IMR-90 (cell line): ENCODE measurements around the gene TSPAN16. TPM values are rescaled to one million over a fixed set of nuclear protein-coding genes. Genes with fewer than 3 reads are reported as not detected.
"Not testable (repeated sequence)": the region's sequence is repeated elsewhere in the genome, so short reads cannot be mapped to it uniquely, and the experiment has no call there.

ENCODE experiments used
- ATAC-seq: fragments of 200-7000 bp; cut with Tn5 transposase; 2 replicates; pipeline ENCODE4 v1.9.1; 2020; ENCODE audit warnings: low read depth, mild to moderate bottlenecking, moderate library complexity
- BruUV-seq: library from RNA; stranded (reverse); fragments of 400-500 nt; replicated peaks from 2 replicates; lab custom pipeline; 2021; lab: Mats Ljungman, UMichigan
- CTCF ChIA-PET: fragments of 300-600 bp; formaldehyde crosslinking; extraction: SDS; loops from one replicate; lab custom pipeline; 2021; ENCODE audit warnings: antibody characterized with exemption; lab: Yijun Ruan, JAX
- POLR2A ChIA-PET: fragments of 300-600 bp; sonication (Branson Sonifier 250); formaldehyde crosslinking; loops from one replicate; lab custom pipeline; 2022; ENCODE audit warnings: antibody characterized with exemption; ENCODE audit not compliant: unreplicated experiment; lab: Charles Lee
- DNase-seq: peaks from one replicate; pipeline ENCODE4 v3.0.0; 2013
- H2AFZ ChIP-seq: replicated peaks from 2 replicates; pipeline ENCODE3; 2013; ENCODE audit warnings: low read length, mild to moderate bottlenecking; ENCODE audit not compliant: poor library complexity
- H2AK5ac ChIP-seq: 2 replicates; pipeline ENCODE4 v1.6.1; 2013; ENCODE audit warnings: low read depth, low read length, inconsistent platforms
- H2AK9ac ChIP-seq: replicated peaks from 2 replicates; pipeline ENCODE3; 2013; ENCODE audit warnings: mild to moderate bottlenecking, low read depth, low read length, moderate library complexity; ENCODE audit not compliant: poor library complexity
- H2BK120ac ChIP-seq: 2 replicates; pipeline ENCODE4 v1.6.1; 2013; ENCODE audit warnings: low read depth, low read length, inconsistent platforms
- H2BK15ac ChIP-seq: 3 replicates; pipeline ENCODE4 v1.6.1; 2013; ENCODE audit warnings: low read depth, low read length, inconsistent platforms
- H2BK20ac ChIP-seq: 2 replicates; pipeline ENCODE4 v1.6.1; 2013; ENCODE audit warnings: low read depth, mild to moderate bottlenecking, inconsistent platforms, low read length, moderate library complexity
- H2BK5ac ChIP-seq: 2 replicates; pipeline ENCODE4 v1.6.1; 2013; ENCODE audit warnings: mild to moderate bottlenecking, low read depth, low read length, inconsistent platforms; ENCODE audit not compliant: poor library complexity, severe bottlenecking
- H3K14ac ChIP-seq: replicated peaks from 2 replicates; pipeline ENCODE4 v1.6.1; 2013; ENCODE audit warnings: low read depth, low read length, inconsistent platforms
- H3K18ac ChIP-seq: 2 replicates; pipeline ENCODE4 v1.6.1; 2013; ENCODE audit warnings: low read depth, low read length, control low read depth
- H3K23ac ChIP-seq: 2 replicates; pipeline ENCODE4 v1.6.1; 2013; ENCODE audit warnings: low read depth, low read length, inconsistent platforms
- H3K27ac ChIP-seq: 2 replicates; pipeline ENCODE4 v1.5.1; 2013; ENCODE audit warnings: mild to moderate bottlenecking, control low read depth, low read length; ENCODE audit not compliant: insufficient read depth
- H3K27me3 ChIP-seq: 2 replicates; pipeline ENCODE4 v1.6.1; 2013; ENCODE audit warnings: low read length; ENCODE audit not compliant: control insufficient read depth, insufficient read depth
- H3K36me3 ChIP-seq: 2 replicates; pipeline ENCODE4 v1.6.1; 2013; ENCODE audit warnings: low read length, mixed read lengths; ENCODE audit not compliant: control insufficient read depth, insufficient read depth
- H3K4ac ChIP-seq: 2 replicates; pipeline ENCODE4 v1.6.1; 2013; ENCODE audit warnings: low read depth, low read length, inconsistent platforms
- H3K4me1 ChIP-seq: 2 replicates; pipeline ENCODE4 v1.6.1; 2013; ENCODE audit warnings: low read length, mixed read lengths; ENCODE audit not compliant: control insufficient read depth, insufficient read depth
- H3K4me2 ChIP-seq: 2 replicates; pipeline ENCODE4 v1.6.1; 2013; ENCODE audit warnings: low read depth, mild to moderate bottlenecking, control low read depth, low read length, moderate library complexity
- H3K4me3 ChIP-seq: 2 replicates; pipeline ENCODE4 v1.5.1; 2013; ENCODE audit warnings: low read depth, mild to moderate bottlenecking, control low read depth, low read length, moderate library complexity; ENCODE audit not compliant: insufficient read depth
- H3K56ac ChIP-seq: 2 replicates; pipeline ENCODE4 v1.6.1; 2013; ENCODE audit warnings: low read length, inconsistent platforms; ENCODE audit not compliant: insufficient read depth; ENCODE audit errors: extremely low read depth
- H3K79me1 ChIP-seq, 2 experiments: 2 replicates each; pipeline ENCODE4 v1.6.1; 2013; ENCODE audit warnings: low read length in 2 of 2, inconsistent platforms in 1 of 2, low read depth in 1 of 2
- H3K9ac ChIP-seq: 2 replicates; pipeline ENCODE4 v1.6.1; 2013; ENCODE audit warnings: low read depth, low read length, control low read depth
- H3K9me1 ChIP-seq: 2 replicates; pipeline ENCODE4 v1.6.1; 2013; ENCODE audit warnings: low read length, inconsistent platforms; ENCODE audit not compliant: insufficient read depth
- H3K9me3 ChIP-seq: 2 replicates; pipeline ENCODE4 v1.6.1; 2013; ENCODE audit warnings: low read length; ENCODE audit not compliant: control insufficient read depth, insufficient read depth
- H4K20me1 ChIP-seq: 2 replicates; pipeline ENCODE4 v1.6.1; 2013; ENCODE audit warnings: low read length, inconsistent platforms; ENCODE audit not compliant: insufficient read depth
- H4K5ac ChIP-seq: 2 replicates; pipeline ENCODE4 v1.6.1; 2013; ENCODE audit warnings: mild to moderate bottlenecking, low read depth, low read length, control low read depth
- H4K8ac ChIP-seq, 2 experiments: 2 replicates each; pipeline ENCODE4 v1.6.1; 2013; ENCODE audit warnings: low read depth in 2 of 2, low read length in 2 of 2, control low read depth in 1 of 2, inconsistent platforms in 1 of 2
- H4K91ac ChIP-seq: 2 replicates; pipeline ENCODE4 v1.6.1; 2013; ENCODE audit warnings: low read depth, low read length, inconsistent platforms; ENCODE audit not compliant: insufficient read depth
- WGBS, 2 experiments: methylation state at CpG; one replicate each; pipeline versions ENCODE4 v1.1.5 to v1.1.7; 2013; ENCODE audit warnings: missing lambda C conversion rate in 2 of 2; ENCODE audit not compliant: insufficient read length in 1 of 2; ENCODE audit errors: extremely low coverage in 2 of 2; 5-methylcytosine and 5-hydroxymethylcytosine counted together
- dilution Hi-C: fragments of 300-500 bp; cut with HindIII; formaldehyde crosslinking; loops from one replicate; pipeline ENCODE4 v1.14.3; 2018; ENCODE audit warnings: low sequenced_read_pairs; ENCODE audit not compliant: unreplicated experiment
- in situ Hi-C: fragments of 300-500 bp; cut with MboI; formaldehyde crosslinking; loops from 3 replicates; pipeline ENCODE4 v1.14.3; 2019; ENCODE audit warnings: low sequenced_read_pairs, inconsistent platforms, mixed read lengths
- intact Hi-C: fragments of 100-400 bp; cut with micrococcal nuclease; formaldehyde crosslinking; loops from 2 replicates; pipeline ENCODE4 v1.10.0; 2022
- polyA plus RNA-seq, 3 experiments: library from polyadenylated mRNA; depleted of rRNA; stranded (reverse); fragments of >200 nt; gene quantifications; 2 replicates each; pipeline ENCODE4 v1.2.3, GENCODE V29; 2012; ENCODE audit warnings: low replicate concordance in 1 of 3
- total RNA-seq: library from RNA; depleted of rRNA; stranded (reverse); fragments of >200 nt; gene quantifications from 2 replicates; pipeline ENCODE4 v1.2.3, GENCODE V29; 2012

Gene TSPAN16
- total and polyA plus RNA-seq, 2 of the 4 experiments (the other 2 are of a cell fraction): not detected

DNA sequence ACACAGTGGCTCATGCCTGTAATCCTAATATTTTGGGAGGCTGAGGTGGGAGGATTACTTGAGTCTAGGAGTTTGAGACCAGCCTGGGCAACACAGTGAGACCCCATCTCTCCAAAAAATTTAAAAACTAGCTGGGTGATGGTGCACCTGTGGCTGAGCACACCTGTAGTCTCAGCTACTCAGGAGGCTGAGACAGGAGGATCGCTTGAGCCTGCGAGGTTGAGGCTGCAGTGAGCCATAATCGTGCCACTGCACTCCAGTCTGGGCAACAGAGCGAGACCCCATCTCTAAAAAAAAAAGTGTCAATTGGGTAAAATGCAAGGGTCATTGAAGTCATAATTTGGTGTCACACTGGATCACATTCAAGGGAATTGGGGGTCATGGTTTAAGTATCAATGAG lies 58.1 kb downstream of the TSPAN16 start:
- H3K27ac ChIP-seq, intact Hi-C loops, dilution Hi-C loops, H2BK5ac ChIP-seq, H2AFZ ChIP-seq, H2AK9ac ChIP-seq, H3K4ac ChIP-seq, H4K8ac ChIP-seq, H3K4me3 ChIP-seq, DNase-seq, H3K9ac ChIP-seq, BruUV-seq, H3K36me3 ChIP-seq, H3K27me3 ChIP-seq, H3K14ac ChIP-seq, H3K56ac ChIP-seq, in situ Hi-C loops, H2BK120ac ChIP-seq, H4K91ac ChIP-seq, H3K18ac ChIP-seq, POLR2A ChIA-PET, H2BK15ac ChIP-seq, H3K4me2 ChIP-seq, H2BK20ac ChIP-seq, ATAC-seq, H3K4me1 ChIP-seq, H3K23ac ChIP-seq, H2AK5ac ChIP-seq, H3K9me3 ChIP-seq, H4K5ac ChIP-seq: not testable (repeated sequence)
- CTCF ChIA-PET: interaction anchor here (1.3 kb wide), 1 partner anchor 27 kb away, joined by 3 read pairs; no protein-coding TSS in a partner anchor
- 100% methylated on average over 2 of the region's 4 CpGs; no CpG with 5 or more reads in 1 of the 2 experiments for WGBS, 2 experiments
- Histone ChIP-seq H3K79me1 (peaks cover 13 to 23% of the 10 kb centered on the region in 2 experiments), H4K20me1 (peaks cover 16% of the 10 kb centered on the region), H3K9me1 (peaks cover 16% of the 10 kb centered on the region)
